AG09319 (cell line): ENCODE data around the gene DARS1.

Experiments used
- DNase-seq: peaks from one replicate; pipeline ENCODE4 v3.0.0-alpha.2; 2010; ENCODE audit warnings: low read depth; ENCODE audit errors: extremely low read depth
- CTCF ChIP-seq: IDR thresholded peaks from 2 replicates; pipeline ENCODE4 v1.5.1; 2011; ENCODE audit warnings: low read depth, mild to moderate bottlenecking, inconsistent platforms, low read length, moderate library complexity

The DARS1 gene

GRCh38 chr2:136016427-136016826 is 31.0 kb upstream of the DARS1 start:
- TF ChIP-seq CTCF = no peak
- no peak for DNase-seq

GRCh38 chr2:136015699-136016098 is 30.3 kb upstream of the DARS1 start:
- TF ChIP-seq CTCF = no peak
- no peak for DNase-seq

GRCh38 chr2:136014411-136014810 is 29.0 kb upstream of the DARS1 start:
- no peak for TF ChIP-seq CTCF
- DNase-seq = no peak

GRCh38 chr2:136013955-136014354 is 28.5 kb upstream of the DARS1 start:
- no peak for DNase-seq
- TF ChIP-seq CTCF = no peak

DNA sequence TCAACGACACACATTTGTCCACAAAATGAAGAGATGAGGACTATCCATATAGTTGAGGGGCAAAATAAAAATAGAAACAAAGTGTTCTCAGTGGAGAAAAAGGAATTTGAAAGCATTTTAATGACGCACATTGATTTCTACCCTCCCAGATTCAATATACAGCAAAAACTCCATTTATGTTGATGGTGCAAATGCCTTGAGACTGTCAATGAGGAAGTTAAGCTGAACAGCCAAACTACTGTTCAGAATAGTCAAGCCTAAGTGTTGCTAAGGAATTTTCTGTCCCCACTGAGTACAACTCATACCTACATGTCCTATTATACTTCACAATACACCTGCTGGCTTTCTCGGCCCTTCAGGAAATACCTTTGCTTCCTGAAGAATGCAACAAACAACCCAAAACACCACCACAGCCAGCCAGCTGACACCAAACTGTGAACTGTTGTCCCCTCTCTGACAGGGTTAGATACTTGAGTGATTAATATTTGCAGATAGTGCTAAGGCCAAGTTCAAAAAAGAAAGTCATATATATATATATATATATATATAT is 27.8 kb upstream of the DARS1 start:
- no peak for TF ChIP-seq CTCF

GRCh38 chr2:136012315-136012714 is 26.9 kb upstream of the DARS1 start:
- no peak for TF ChIP-seq CTCF
- no peak for DNase-seq

More for the DNA sequence above, 27.8 kb upstream of the DARS1 start:
- DNase-seq = no peak

DNA sequence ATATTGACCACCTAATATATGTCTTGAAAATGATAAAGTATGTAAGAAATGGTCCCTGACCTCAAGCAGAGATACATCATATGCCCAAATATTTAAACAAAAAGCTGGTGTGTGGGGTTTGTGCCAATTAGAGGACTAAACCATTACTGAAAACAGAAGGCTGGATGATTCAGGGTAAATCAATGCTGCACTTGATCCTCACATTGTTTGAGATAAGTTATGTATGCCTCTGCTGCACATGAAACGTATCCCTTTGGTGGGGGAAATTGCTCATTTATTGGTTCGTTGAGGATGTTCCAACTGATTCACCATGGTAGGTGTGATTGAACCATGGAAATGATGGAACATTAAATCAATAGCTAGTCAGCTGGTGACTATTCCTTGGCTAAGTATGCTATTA is 24.7 kb upstream of the DARS1 start:
- no peak for TF ChIP-seq CTCF
- no peak for DNase-seq
